Measurements from ENCODE around the gene ELP4.

DNA sequence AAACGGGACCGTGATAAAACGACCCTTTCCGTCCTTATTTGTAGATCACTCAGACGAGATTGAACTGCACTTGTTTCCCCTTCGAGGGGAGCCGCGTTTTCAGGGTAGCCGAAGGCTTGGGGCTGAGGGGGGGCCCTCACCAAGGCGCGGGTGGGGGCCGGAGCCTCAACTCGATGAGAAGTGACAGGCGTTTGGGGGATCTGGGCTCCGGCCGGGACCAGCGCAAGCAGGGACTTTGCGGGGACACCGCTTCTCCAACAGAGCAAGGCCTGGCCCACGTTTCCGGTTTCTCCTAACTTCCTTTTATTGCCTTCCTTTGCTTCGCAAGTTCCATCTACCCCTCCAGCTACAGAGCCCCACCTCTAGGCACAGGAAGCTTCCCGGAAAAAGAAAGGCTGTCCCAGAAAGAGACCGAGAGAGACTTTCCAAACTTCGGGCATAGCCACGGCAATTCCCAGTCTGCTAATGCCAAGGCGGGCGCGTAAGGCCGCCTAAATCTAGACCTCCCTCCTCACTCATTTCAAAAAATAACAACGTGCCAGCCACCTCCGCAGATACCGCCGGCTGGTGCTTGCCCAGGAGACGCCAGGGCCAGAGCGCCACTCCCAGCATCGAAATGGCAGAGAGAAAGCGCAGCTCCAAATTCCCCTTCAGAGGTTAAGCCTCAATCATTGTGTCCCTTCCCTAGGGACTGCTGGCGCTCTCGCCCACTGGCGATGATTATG is 294.9 kb downstream of the ELP4 start:
- TF ChIP-seq, protein P1, sequence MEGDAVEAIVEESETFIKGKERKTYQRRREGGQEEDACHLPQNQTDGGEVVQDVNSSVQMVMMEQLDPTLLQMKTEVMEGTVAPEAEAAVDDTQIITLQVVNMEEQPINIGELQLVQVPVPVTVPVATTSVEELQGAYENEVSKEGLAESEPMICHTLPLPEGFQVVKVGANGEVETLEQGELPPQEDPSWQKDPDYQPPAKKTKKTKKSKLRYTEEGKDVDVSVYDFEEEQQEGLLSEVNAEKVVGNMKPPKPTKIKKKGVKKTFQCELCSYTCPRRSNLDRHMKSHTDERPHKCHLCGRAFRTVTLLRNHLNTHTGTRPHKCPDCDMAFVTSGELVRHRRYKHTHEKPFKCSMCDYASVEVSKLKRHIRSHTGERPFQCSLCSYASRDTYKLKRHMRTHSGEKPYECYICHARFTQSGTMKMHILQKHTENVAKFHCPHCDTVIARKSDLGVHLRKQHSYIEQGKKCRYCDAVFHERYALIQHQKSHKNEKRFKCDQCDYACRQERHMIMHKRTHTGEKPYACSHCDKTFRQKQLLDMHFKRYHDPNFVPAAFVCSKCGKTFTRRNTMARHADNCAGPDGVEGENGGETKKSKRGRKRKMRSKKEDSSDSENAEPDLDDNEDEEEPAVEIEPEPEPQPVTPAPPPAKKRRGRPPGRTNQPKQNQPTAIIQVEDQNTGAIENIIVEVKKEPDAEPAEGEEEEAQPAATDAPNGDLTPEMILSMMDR (IDR thresholded peaks at IDR 0.05), result no peak
- TF ChIP-seq POLR2A (IDR thresholded peaks at IDR 0.05), result no peak
